PC-3 (cell line): Measurements from ENCODE around the gene ASF1B. TPM values are rescaled to one million over a fixed set of nuclear protein-coding genes. Genes with fewer than 3 reads are reported as not detected.

Experiments
- ATAC-seq: fragments of 200-7000 bp; cut with Tn5 transposase; 2 replicates; pipeline ENCODE4 v1.9.1; 2020; ENCODE audit warnings: mild to moderate bottlenecking, moderate library complexity
- BruUV-seq: library from RNA; stranded (reverse); fragments of 400-500 nt; replicated peaks from 2 replicates; lab custom pipeline; 2021; lab: Mats Ljungman, UMichigan
- CTCF ChIA-PET: fragments of 300-600 bp; sonication (Branson Sonifier 250); formaldehyde crosslinking; loops from one replicate; lab custom pipeline; 2022; ENCODE audit warnings: antibody characterized with exemption; lab: Charles Lee
- POLR2A ChIA-PET: fragments of 300-600 bp; sonication (Branson Sonifier 250); formaldehyde crosslinking; loops from one replicate; lab custom pipeline; 2022; ENCODE audit warnings: antibody characterized with exemption; ENCODE audit not compliant: unreplicated experiment; lab: Charles Lee
- DNase-seq: peaks from one replicate; pipeline ENCODE4 v3.0.0-alpha.2; 2015
- H2AFZ ChIP-seq: fragments of 300-600 bp; sonication (generic); 2 replicates; pipeline ENCODE4 v1.6.0; 2016; ENCODE audit warnings: antibody characterized with exemption, low read length
- H3F3A ChIP-seq: fragments of 300-600 bp; sonication (generic); one replicate; pipeline ENCODE4 v1.6.0; 2017; ENCODE audit warnings: antibody characterized with exemption, low read length, control low read depth, mild to moderate bottlenecking; ENCODE audit not compliant: unreplicated experiment
- H3K27ac ChIP-seq: fragments of 300-600 bp; sonication (generic); 2 replicates; pipeline ENCODE4 v1.5.1; 2016; ENCODE audit warnings: mild to moderate bottlenecking, low read length
- H3K27me3 ChIP-seq: fragments of 300-600 bp; sonication (generic); 2 replicates; pipeline ENCODE4 v1.6.1; 2016; ENCODE audit warnings: low read length, mixed read lengths
- H3K36me3 ChIP-seq: fragments of 300-600 bp; sonication (generic); 2 replicates; pipeline ENCODE4 v1.6.1; 2016; ENCODE audit warnings: low read depth, mixed run types, low read length, mixed read lengths
- H3K4me1 ChIP-seq: fragments of 300-600 bp; sonication (generic); 2 replicates; pipeline ENCODE4 v1.5.1; 2016; ENCODE audit warnings: low read length; ENCODE audit not compliant: insufficient read depth
- H3K4me2 ChIP-seq: fragments of 300-600 bp; sonication (generic); 2 replicates; pipeline ENCODE4 v1.6.0; 2016; ENCODE audit warnings: low read length
- H3K4me3 ChIP-seq: fragments of 300-600 bp; sonication (generic); 2 replicates; pipeline ENCODE4 v1.5.1; 2016; ENCODE audit warnings: mild to moderate bottlenecking, low read length, mixed read lengths
- H3K79me2 ChIP-seq: fragments of 300-600 bp; sonication (generic); 2 replicates; pipeline ENCODE4 v1.6.1; 2017; ENCODE audit warnings: low read length, mixed read lengths
- H3K9ac ChIP-seq: fragments of 300-600 bp; sonication (generic); 2 replicates; pipeline ENCODE4 v1.6.0; 2016; ENCODE audit warnings: mild to moderate bottlenecking, low read length
- H3K9me2 ChIP-seq: fragments of 300-600 bp; sonication (generic); replicated peaks from 2 replicates; pipeline ENCODE4 v1.6.1; 2016; ENCODE audit warnings: mixed run types, low read length, mixed read lengths
- H3K9me3 ChIP-seq: fragments of 300-600 bp; sonication (generic); 2 replicates; pipeline ENCODE4 v1.6.1; 2016; ENCODE audit warnings: low read length, mixed read lengths
- H4K20me1 ChIP-seq: fragments of 300-600 bp; sonication (generic); 2 replicates; pipeline ENCODE4 v1.6.1; 2016; ENCODE audit warnings: low read length, mixed read lengths
- EZH2 ChIP-seq: fragments of 300-600 bp; sonication (generic); IDR thresholded peaks from one replicate; pipeline ENCODE4 v1.6.1; 2017; ENCODE audit warnings: antibody characterized with exemption, mild to moderate bottlenecking, low read length; ENCODE audit not compliant: unreplicated experiment
- EZH2phosphoT487 ChIP-seq: fragments of 300-600 bp; sonication (generic); IDR thresholded peaks from 2 replicates; pipeline ENCODE4 v1.6.1; 2018; ENCODE audit warnings: mild to moderate bottlenecking, antibody characterized with exemption, low read length, borderline replicate concordance
- intact Hi-C: fragments of 100-400 bp; cut with micrococcal nuclease; formaldehyde crosslinking; loops from 2 replicates; pipeline ENCODE4 v1.9.0; 2023
- total RNA-seq: library from RNA; depleted of rRNA; stranded (reverse); fragments of >200 nt; gene quantifications from 2 replicates; pipeline ENCODE4 v1.2.3, GENCODE V29; 2014
- TF ChIP-seq, protein P1 (sequence below): fragments of 300-600 bp; sonication (generic); conservative IDR thresholded peaks from 2 replicates; pipeline ENCODE4 v1.5.1; 2017; ENCODE audit warnings: antibody characterized with exemption, low read depth, mild to moderate bottlenecking, low read length

Gene ASF1B
- total RNA-seq, 1 experiment from 2014 or later, result 84.7 TPM

GRCh38 chr19:14164082-14164481, 27.7 kb upstream of the ASF1B start:
- no peak for ATAC-seq
- no peaks in the 10 kb centered on the region for H3K79me2 ChIP-seq
- no peak overlapping the region for H3K27ac ChIP-seq
- BruUV-seq, result no TSS peak
- ChIA-PET POLR2A (no interaction called here), CTCF (no interaction called here)
- no peak overlapping the region for H3K4me3 ChIP-seq
- no peak for DNase-seq
- no peak overlapping the region for H3K4me2 ChIP-seq
- TF ChIP-seq EZH2 (no peak), EZH2phosphoT487 (no peak)
- TF ChIP-seq, protein P1, sequence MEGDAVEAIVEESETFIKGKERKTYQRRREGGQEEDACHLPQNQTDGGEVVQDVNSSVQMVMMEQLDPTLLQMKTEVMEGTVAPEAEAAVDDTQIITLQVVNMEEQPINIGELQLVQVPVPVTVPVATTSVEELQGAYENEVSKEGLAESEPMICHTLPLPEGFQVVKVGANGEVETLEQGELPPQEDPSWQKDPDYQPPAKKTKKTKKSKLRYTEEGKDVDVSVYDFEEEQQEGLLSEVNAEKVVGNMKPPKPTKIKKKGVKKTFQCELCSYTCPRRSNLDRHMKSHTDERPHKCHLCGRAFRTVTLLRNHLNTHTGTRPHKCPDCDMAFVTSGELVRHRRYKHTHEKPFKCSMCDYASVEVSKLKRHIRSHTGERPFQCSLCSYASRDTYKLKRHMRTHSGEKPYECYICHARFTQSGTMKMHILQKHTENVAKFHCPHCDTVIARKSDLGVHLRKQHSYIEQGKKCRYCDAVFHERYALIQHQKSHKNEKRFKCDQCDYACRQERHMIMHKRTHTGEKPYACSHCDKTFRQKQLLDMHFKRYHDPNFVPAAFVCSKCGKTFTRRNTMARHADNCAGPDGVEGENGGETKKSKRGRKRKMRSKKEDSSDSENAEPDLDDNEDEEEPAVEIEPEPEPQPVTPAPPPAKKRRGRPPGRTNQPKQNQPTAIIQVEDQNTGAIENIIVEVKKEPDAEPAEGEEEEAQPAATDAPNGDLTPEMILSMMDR, result no peak
- intact Hi-C loops, result no loop called here
- H3K36me3 ChIP-seq, result peaks cover 8% of the 10 kb centered on the region
- no peaks in the 10 kb centered on the region for H3K27me3 ChIP-seq
- H3F3A ChIP-seq, result no peaks in the 10 kb centered on the region
- no peak overlapping the region for H3K9ac ChIP-seq
- no peaks in the 10 kb centered on the region for H3K4me1 ChIP-seq
- H3K9me3 ChIP-seq, result no peaks in the 10 kb centered on the region
- no peaks in the 10 kb centered on the region for H4K20me1 ChIP-seq
- no peak overlapping the region for H2AFZ ChIP-seq
- H3K9me2 ChIP-seq, result no peaks in the 10 kb centered on the region

- no peaks in the 10 kb centered on the region for H3K27me3 ChIP-seq
- no peak overlapping the region for H3K9ac ChIP-seq
- TF ChIP-seq EZH2phosphoT487 (no peak), EZH2 (no peak)
- TF ChIP-seq, protein P1, result no peak
- no peak overlapping the region for H2AFZ ChIP-seq
- ChIA-PET POLR2A (no interaction called here), CTCF (no interaction called here)
- H3F3A ChIP-seq, result no peaks in the 10 kb centered on the region
- H3K9me3 ChIP-seq, result no peaks in the 10 kb centered on the region
- no peak overlapping the region for H3K4me2 ChIP-seq
- ATAC-seq (no peak), DNase-seq (no peak)
- intact Hi-C loops, result no loop called here
- no peaks in the 10 kb centered on the region for H4K20me1 ChIP-seq
- no peaks in the 10 kb centered on the region for H3K4me1 ChIP-seq
- H3K9me2 ChIP-seq, result no peaks in the 10 kb centered on the region
- TSS peak; percentile 35 for BruUV-seq
- peaks cover 4% of the 10 kb centered on the region for H3K36me3 ChIP-seq
- H3K27ac ChIP-seq, result no peak overlapping the region
- no peak overlapping the region for H3K4me3 ChIP-seq
- no peaks in the 10 kb centered on the region for H3K79me2 ChIP-seq
Measured at GRCh38 chr19:14162871-14163297, 26.5 kb upstream of the ASF1B start.

DNA sequence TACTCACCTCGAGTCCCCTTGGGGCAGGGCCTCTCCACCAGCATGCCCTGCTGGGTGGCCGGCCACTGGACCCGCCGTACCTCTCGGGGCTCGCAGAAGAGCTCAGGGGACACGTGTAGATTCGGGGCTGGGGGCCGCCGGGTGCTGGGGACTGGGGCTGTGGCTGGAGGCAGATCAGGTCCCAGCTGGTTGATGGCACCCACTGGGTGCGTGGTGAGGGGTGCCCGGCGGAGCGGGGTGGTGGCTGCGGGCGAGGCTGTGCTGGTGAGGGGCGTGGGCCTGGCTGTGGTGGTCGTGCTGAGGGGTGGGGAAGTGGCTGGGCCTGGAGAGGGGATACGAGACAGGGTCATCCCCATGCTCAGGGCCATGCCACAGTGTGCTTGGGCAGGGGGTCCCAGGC, 24.9 kb upstream of the ASF1B start:
- ATAC-seq (no peak), DNase-seq (no peak)
- Histone ChIP-seq H3F3A (no peaks in the 10 kb centered on the region), H3K4me1 (no peaks in the 10 kb centered on the region), H3K9ac (no peak overlapping the region), H3K27me3 (no peaks in the 10 kb centered on the region), H3K4me3 (no peak overlapping the region), H3K79me2 (no peaks in the 10 kb centered on the region), H3K4me2 (no peak overlapping the region), H3K9me3 (no peaks in the 10 kb centered on the region), H2AFZ (no peak overlapping the region), H3K27ac (no peak overlapping the region), H3K9me2 (no peaks in the 10 kb centered on the region), H4K20me1 (no peaks in the 10 kb centered on the region), H3K36me3 (peaks cover 10% of the 10 kb centered on the region)
- POLR2A ChIA-PET, result no interaction called here
- TF ChIP-seq EZH2 (no peak), EZH2phosphoT487 (no peak)
- TF ChIP-seq, protein P1, result no peak
- CTCF ChIA-PET, result no interaction called here
- no TSS peak for BruUV-seq
- intact Hi-C loops, result no loop called here
